Limb (tissue), 2 donors: ENCODE data around the gene KNTC1.
"Not testable (repeated sequence)": the region's sequence is repeated elsewhere in the genome, so short reads cannot be mapped to it uniquely, and the experiment has no call there.

Source experiments
- DNase-seq, 2 donors: peaks; one replicate each; pipeline ENCODE4 v3.0.0-alpha.2; 2016; ENCODE audit errors: extremely low spot score in 2 of 2

KNTC1 gene

DNA sequence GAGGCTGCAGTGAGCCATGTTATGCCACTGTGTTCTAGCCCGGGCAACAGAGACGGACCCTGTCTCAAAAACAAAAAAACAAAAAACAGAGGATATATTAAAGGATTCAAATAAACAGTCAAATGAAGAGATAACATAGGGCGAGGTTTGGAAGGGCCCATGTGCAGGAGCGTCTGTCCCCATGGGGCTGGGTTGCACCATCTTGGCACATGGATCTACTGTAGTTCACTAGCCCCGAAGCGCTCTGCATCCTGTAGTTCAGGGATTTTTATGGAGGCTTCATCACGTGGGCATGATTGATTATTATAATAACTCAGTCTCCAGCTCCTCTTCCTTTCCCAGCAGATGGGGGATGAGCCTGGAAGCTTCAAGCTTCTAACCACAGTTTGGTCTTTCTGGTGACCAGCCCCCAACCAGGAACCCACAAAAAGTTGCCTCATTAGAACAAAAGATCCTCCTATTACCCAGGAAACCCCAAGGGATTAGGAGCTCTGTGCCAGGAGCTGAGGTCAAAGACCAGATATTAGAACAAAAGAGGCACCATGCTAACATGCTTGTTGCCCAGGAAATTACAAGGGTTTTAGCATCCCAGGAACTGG lies 116.3 kb downstream of the KNTC1 start:
- no peak for DNase-seq

- no peak for DNase-seq
These were observed 119.6 kb downstream of the KNTC1 start for GRCh38 chr12:122646517-122647217.

DNA sequence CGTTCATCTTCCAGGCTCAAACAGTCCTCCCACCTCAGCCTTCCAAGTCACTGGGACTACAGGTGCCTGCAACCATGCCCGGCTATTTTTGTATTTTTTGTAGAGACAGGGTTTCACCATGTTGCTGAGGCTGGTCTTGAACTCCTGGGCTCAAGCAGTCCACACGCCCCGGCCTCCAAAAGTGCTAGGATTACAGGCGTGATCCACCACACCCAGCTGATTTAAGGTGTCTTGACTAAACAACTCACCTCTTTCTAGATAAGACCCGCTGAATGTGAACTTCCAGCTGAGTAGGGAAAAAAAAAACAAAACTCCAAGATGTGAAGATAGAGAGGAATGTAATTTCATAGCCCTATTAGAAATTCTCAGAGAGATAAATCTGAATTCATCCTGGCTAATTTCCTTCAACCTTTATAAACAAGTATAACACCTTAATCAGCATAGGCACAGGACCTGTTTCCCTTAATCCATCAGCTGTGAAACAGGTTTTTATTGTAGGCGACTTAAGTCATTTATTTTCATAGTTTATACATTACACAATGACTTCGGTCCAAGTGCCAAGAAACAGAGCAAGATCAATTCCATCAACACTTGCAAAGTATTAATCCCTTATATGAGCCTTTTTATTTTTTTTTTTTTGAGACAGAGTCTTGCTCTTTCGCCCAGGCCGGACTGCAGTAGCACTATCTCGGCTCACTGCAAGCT lies 124.6 kb downstream of the KNTC1 start:
- DNase-seq, result no peak

- DNase-seq, result not testable (repeated sequence)
These were observed 126.2 kb downstream of the KNTC1 start for GRCh38 chr12:122653291-122653690.

DNA sequence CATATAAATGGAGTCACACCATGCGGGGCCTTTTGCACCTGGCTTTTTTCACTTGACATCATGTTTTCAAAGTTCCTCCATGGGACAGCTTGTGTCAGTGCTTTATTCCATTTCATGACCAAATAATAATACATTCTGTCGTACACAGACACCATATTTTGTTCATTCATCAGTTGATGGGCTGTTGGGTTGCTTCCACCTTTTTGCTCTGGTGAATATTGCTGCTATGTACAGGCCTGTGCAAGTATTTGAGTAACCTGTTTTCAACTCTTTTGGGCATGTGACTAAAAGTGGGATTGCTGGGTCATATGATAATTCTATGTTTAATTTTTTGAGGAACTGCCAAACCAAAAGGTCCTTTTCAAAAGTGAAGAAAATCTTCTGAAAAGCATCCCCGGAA lies 129.2 kb downstream of the KNTC1 start:
- no peak for DNase-seq

DNA sequence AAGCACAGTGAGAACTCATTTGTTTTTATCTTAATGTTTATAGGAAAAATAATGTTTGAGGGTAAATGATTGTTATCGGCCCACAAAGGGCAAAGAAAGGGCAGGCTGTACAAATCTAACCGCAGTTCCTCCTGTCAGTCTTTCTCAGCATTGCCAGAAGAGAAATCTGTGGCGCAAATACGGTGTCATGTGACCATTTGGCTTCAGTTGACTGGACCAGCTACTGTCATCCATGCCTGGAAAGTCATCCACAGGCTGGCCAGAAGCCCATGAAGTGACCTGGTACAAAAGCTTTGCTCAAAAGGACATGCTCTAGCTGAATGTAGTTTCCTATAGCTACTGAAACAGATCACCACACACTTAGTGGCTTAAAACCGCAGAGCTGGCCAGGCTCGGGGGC lies 132.5 kb downstream of the KNTC1 start:
- DNase-seq, result no peak

DNA sequence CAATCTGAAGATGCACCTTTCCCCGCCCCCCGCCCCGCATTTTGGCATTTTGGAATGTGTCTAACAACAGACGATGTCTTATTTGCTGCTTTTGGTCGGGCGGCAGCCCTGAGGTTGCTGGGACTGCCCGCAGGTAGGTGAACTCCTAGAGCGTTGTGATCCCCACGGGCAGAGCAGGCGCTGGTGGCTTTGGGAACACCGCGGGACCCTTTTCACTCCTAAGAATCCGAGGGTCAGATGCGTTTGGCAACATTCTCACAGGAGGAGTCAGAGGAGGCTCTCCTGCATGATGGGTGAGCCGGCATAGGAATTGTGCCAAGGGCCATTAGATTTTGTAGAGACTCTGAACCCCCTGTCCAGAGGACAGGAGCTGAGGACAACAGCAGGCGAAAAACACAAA lies 134.2 kb downstream of the KNTC1 start:
- no peak for DNase-seq

- no peak for DNase-seq
These were observed 134.9 kb downstream of the KNTC1 start for GRCh38 chr12:122661938-122662337.

DNA sequence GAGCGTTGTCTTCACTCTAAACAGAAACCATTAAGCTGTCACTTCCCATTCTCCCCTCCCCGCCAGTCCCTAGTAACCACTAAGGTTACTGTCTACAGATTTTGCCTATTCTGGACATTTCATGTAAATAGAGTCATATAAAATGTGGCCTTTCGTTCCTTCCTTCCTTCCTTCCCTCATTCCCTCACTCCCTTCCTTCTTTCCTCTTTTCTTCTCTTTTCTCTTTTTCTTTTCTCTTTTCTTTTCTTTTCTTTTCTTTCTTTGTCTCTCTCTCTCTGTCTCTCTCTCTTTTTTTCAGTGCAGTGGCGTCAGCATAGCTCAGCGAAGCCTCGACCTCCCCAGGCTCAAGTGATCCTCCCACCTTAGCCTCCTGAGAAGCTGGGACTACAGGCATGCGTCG lies 138.3 kb downstream of the KNTC1 start:
- DNase-seq, result no peak

- DNase-seq, result no peak
These were observed 138.7 kb downstream of the KNTC1 start for GRCh38 chr12:122665759-122666158.

- DNase-seq, result no peak
These were observed 141.2 kb downstream of the KNTC1 start for GRCh38 chr12:122668268-122668667.

- DNase-seq, result no peak
These were observed 142.5 kb downstream of the KNTC1 start for GRCh38 chr12:122669397-122670070.

- no peak for DNase-seq
These were observed 145.5 kb downstream of the KNTC1 start for GRCh38 chr12:122672515-122672914.
